ENCODE measurements around the gene LAMB2.
A peak's percentile ranks its signal among the peaks of the same experiment; 100 is the strongest.

LAMB2 gene

GRCh38 chr3:49153349-49153912, 20.6 kb upstream of the LAMB2 start:
- Histone ChIP-seq H3K36me3 (ENCODE audit: insufficient read depth, low read length) (no peaks in the 10 kb centered on the region), H3K9ac (ENCODE audit: insufficient read length) (no peak overlapping the region), H3K9me3 (ENCODE audit: low read depth, low read length) (no peaks in the 10 kb centered on the region), H3K4me3 (no peak overlapping the region), H3K27ac (no peak overlapping the region)
- DNase-seq (ENCODE audit: low read depth, low spot score), result no peak
- TF ChIP-seq FOXP2 (optimal IDR thresholded peaks at IDR 0.05; ENCODE audit: control extremely low read depth, extremely low read length, insufficient read depth), result no peak
- TF ChIP-seq POLR2AphosphoS5 (IDR thresholded peaks at IDR 0.05; ENCODE audit: borderline replicate concordance, low read depth, low read length), result no peak
- TF ChIP-seq EZH2 (IDR thresholded peaks at IDR 0.05), result no peak

GRCh38 chr3:49151610-49152009, 18.8 kb upstream of the LAMB2 start:
- Histone ChIP-seq H3K27ac (no peak overlapping the region), H3K9me3 (ENCODE audit: low read depth, low read length) (no peaks in the 10 kb centered on the region), H3K4me3 (no peak overlapping the region), H3K9ac (ENCODE audit: insufficient read length) (no peak overlapping the region), H3K36me3 (ENCODE audit: insufficient read depth, low read length) (no peaks in the 10 kb centered on the region)
- no peak for TF ChIP-seq FOXP2 (optimal IDR thresholded peaks at IDR 0.05; ENCODE audit: control extremely low read depth, extremely low read length, insufficient read depth)
- no peak for TF ChIP-seq POLR2AphosphoS5 (IDR thresholded peaks at IDR 0.05; ENCODE audit: borderline replicate concordance, low read depth, low read length)
- no peak for DNase-seq (ENCODE audit: low read depth, low spot score)

GRCh38 chr3:49148159-49148558, 15.3 kb upstream of the LAMB2 start:
- no peak for DNase-seq (ENCODE audit: low read depth, low spot score)
- H3K36me3 ChIP-seq (ENCODE audit: insufficient read depth, low read length), result no peaks in the 10 kb centered on the region
- no peak overlapping the region for H3K27ac ChIP-seq
- TF ChIP-seq POLR2AphosphoS5 (IDR thresholded peaks at IDR 0.05; ENCODE audit: borderline replicate concordance, low read depth, low read length) (no peak), EZH2 (IDR thresholded peaks at IDR 0.05) (no peak), FOXP2 (optimal IDR thresholded peaks at IDR 0.05; ENCODE audit: control extremely low read depth, extremely low read length, insufficient read depth) (no peak)
- H3K9ac ChIP-seq (ENCODE audit: insufficient read length), result no peak overlapping the region
- H3K9me3 ChIP-seq (ENCODE audit: low read depth, low read length), result no peaks in the 10 kb centered on the region
- no peak overlapping the region for H3K4me3 ChIP-seq

- no peaks in the 10 kb centered on the region for H3K36me3 ChIP-seq (ENCODE audit: insufficient read depth, low read length)
- no peak overlapping the region for H3K9ac ChIP-seq (ENCODE audit: insufficient read length)
- no peak overlapping the region for H3K27ac ChIP-seq
- no peaks in the 10 kb centered on the region for H3K9me3 ChIP-seq (ENCODE audit: low read depth, low read length)
- TF ChIP-seq FOXP2 (optimal IDR thresholded peaks at IDR 0.05; ENCODE audit: control extremely low read depth, extremely low read length, insufficient read depth), result no peak
- TF ChIP-seq EZH2 (IDR thresholded peaks at IDR 0.05), result no peak
- no peak for TF ChIP-seq POLR2AphosphoS5 (IDR thresholded peaks at IDR 0.05; ENCODE audit: borderline replicate concordance, low read depth, low read length)
- DNase-seq (ENCODE audit: low read depth, low spot score), result no peak
- H3K4me3 ChIP-seq, result no peak overlapping the region
These were observed 7.2 kb upstream of the LAMB2 start for GRCh38 chr3:49140080-49140479.

- TF ChIP-seq EZH2 (IDR thresholded peaks at IDR 0.05) (no peak), POLR2AphosphoS5 (IDR thresholded peaks at IDR 0.05; ENCODE audit: borderline replicate concordance, low read depth, low read length) (no peak), FOXP2 (optimal IDR thresholded peaks at IDR 0.05; ENCODE audit: control extremely low read depth, extremely low read length, insufficient read depth) (no peak)
- DNase-seq (ENCODE audit: low read depth, low spot score), result no peak
- no peaks in the 10 kb centered on the region for H3K36me3 ChIP-seq (ENCODE audit: insufficient read depth, low read length)
- no peak overlapping the region for H3K27ac ChIP-seq
- H3K9ac ChIP-seq (ENCODE audit: insufficient read length), result no peak overlapping the region
- H3K9me3 ChIP-seq (ENCODE audit: low read depth, low read length), result no peaks in the 10 kb centered on the region
- H3K4me3 ChIP-seq, result no peak overlapping the region
These were observed 2.6 kb upstream of the LAMB2 start for GRCh38 chr3:49135499-49135898.

GRCh38 chr3:49134471-49135265, 1.8 kb upstream of the LAMB2 start:
- Histone ChIP-seq H3K9ac (ENCODE audit: insufficient read length) (no peak overlapping the region), H3K36me3 (ENCODE audit: insufficient read depth, low read length) (no peaks in the 10 kb centered on the region), H3K9me3 (ENCODE audit: low read depth, low read length) (no peaks in the 10 kb centered on the region), H3K27ac (no peak overlapping the region), H3K4me3 (no peak overlapping the region)
- no peak for TF ChIP-seq FOXP2 (optimal IDR thresholded peaks at IDR 0.05; ENCODE audit: control extremely low read depth, extremely low read length, insufficient read depth)
- TF ChIP-seq POLR2AphosphoS5 (IDR thresholded peaks at IDR 0.05; ENCODE audit: borderline replicate concordance, low read depth, low read length), result no peak
- no peak for TF ChIP-seq EZH2 (IDR thresholded peaks at IDR 0.05)
- no peak for DNase-seq (ENCODE audit: low read depth, low spot score)

- DNase-seq (ENCODE audit: low read depth, low spot score), result peak; percentile 28
- H3K36me3 ChIP-seq (ENCODE audit: insufficient read depth, low read length), result no peaks in the 10 kb centered on the region
- H3K9ac ChIP-seq (ENCODE audit: insufficient read length), result peak overlapping the region; percentile 70
- TF ChIP-seq FOXP2 (optimal IDR thresholded peaks at IDR 0.05; ENCODE audit: control extremely low read depth, extremely low read length, insufficient read depth) (no peak), EZH2 (IDR thresholded peaks at IDR 0.05) (no peak), POLR2AphosphoS5 (IDR thresholded peaks at IDR 0.05; ENCODE audit: borderline replicate concordance, low read depth, low read length) (peak; percentile 60; the same call in 1 of the 2 replicates)
- no peaks in the 10 kb centered on the region for H3K9me3 ChIP-seq (ENCODE audit: low read depth, low read length)
- peak overlapping the region; percentile 54; the same call in 1 of the 2 replicates for H3K27ac ChIP-seq
- peak overlapping the region; percentile 89 for H3K4me3 ChIP-seq
These were observed 539 bp upstream of the LAMB2 start for GRCh38 chr3:49133226-49133951.

GRCh38 chr3:49132073-49132436, 795 bp downstream of the LAMB2 start:
- DNase-seq (ENCODE audit: low read depth, low spot score), result no peak
- Histone ChIP-seq H3K9ac (ENCODE audit: insufficient read length) (peak overlapping the region; percentile 70), H3K27ac (no peak overlapping the region), H3K9me3 (ENCODE audit: low read depth, low read length) (no peaks in the 10 kb centered on the region), H3K36me3 (ENCODE audit: insufficient read depth, low read length) (no peaks in the 10 kb centered on the region), H3K4me3 (peak overlapping the region; percentile 89)
- TF ChIP-seq FOXP2 (optimal IDR thresholded peaks at IDR 0.05; ENCODE audit: control extremely low read depth, extremely low read length, insufficient read depth) (no peak), POLR2AphosphoS5 (IDR thresholded peaks at IDR 0.05; ENCODE audit: borderline replicate concordance, low read depth, low read length) (no peak), EZH2 (IDR thresholded peaks at IDR 0.05) (no peak)

All from SK-N-MC (cell line).